Upper lobe of left lung (tissue), 6 donors: ENCODE data around the gene SMARCD2. TPM values are rescaled to one million over a fixed set of nuclear protein-coding genes. Genes with fewer than 3 reads are reported as not detected.
A peak's percentile ranks its signal among the peaks of the same experiment; 100 is the strongest.
"Not testable (repeated sequence)": the region's sequence is repeated elsewhere in the genome, so short reads cannot be mapped to it uniquely, and the experiment has no call there.

Experiments used
- ATAC-seq, 2 donors: fragments of 200-7000 bp; cut with Tn5 transposase; one replicate each; pipeline ENCODE4 v1.9.1; 2022; ENCODE audit warnings: mild to moderate bottlenecking in 2 of 2, moderate library complexity in 2 of 2; ENCODE audit not compliant: low FRiP score in 2 of 2
- DNase-seq, 2 donors: peaks; one replicate each; pipeline ENCODE4 v3.0.0-alpha.2; 2019 to 2020
- H3K27ac ChIP-seq, 4 donors: fragments of 200-600 bp; sonication (generic); one replicate each; pipeline ENCODE4 v1.5.1; 2016 to 2019
- H3K27me3 ChIP-seq, 4 donors: fragments of 200-600 bp; sonication (generic); one replicate each; pipeline ENCODE4 v1.5.1; 2017 to 2019
- H3K36me3 ChIP-seq, 4 donors: fragments of 200-600 bp; sonication (generic); one replicate each; pipeline ENCODE4 v1.5.1; 2016 to 2019
- H3K4me1 ChIP-seq, 4 donors: fragments of 200-600 bp; sonication (generic); one replicate each; pipeline ENCODE4 v1.5.1; 2018 to 2019
- H3K4me3 ChIP-seq, 4 donors: fragments of 200-600 bp; sonication (generic); one replicate each; pipeline ENCODE4 v1.5.1; 2017 to 2019; ENCODE audit warnings: mild to moderate bottlenecking in 2 of 4, moderate library complexity in 1 of 4
- H3K9me3 ChIP-seq, 4 donors: fragments of 200-600 bp; sonication (generic); one replicate each; pipeline ENCODE4 v1.5.1; 2018 to 2019
- EP300 ChIP-seq, 4 donors: sonication (generic); formaldehyde crosslinking; IDR thresholded peaks; one replicate each; pipeline ENCODE4 v1.5.1; 2017; ENCODE audit warnings: antibody characterized with exemption in 4 of 4, control low read depth in 2 of 4
- POLR2A ChIP-seq, 4 donors: fragments of 450-650 bp; IDR thresholded peaks; one replicate each; pipeline ENCODE4 v1.5.1; 2016 to 2017; ENCODE audit warnings: antibody characterized with exemption in 4 of 4, mild to moderate bottlenecking in 2 of 4
- POLR2AphosphoS5 ChIP-seq, 2 donors: sonication (generic); formaldehyde crosslinking; IDR thresholded peaks; one replicate each; pipeline ENCODE4 v1.5.1; 2017; ENCODE audit warnings: antibody characterized with exemption in 2 of 2
- WGBS, 2 donors: methylation state at CpG; one replicate each; pipeline ENCODE4 v1.1.5; 2017 to 2018; 5-methylcytosine and 5-hydroxymethylcytosine counted together
- total RNA-seq, 6 donors: library from RNA; depleted of rRNA in 4 of 6; stranded (reverse); fragments of >200 nt in 4 of 6; gene quantifications; one replicate each; pipeline versions ENCODE4 v1.1.0 to v1.2.1, GENCODE V29; 2016 to 2021
- TF ChIP-seq, protein P1 (sequence below), 6 experiments: fragments of 450-650 bp in 4 of 6; fragments of 200-600 bp in 2 of 6; sonication (generic) in 2 of 6; IDR thresholded peaks; one replicate each; pipeline ENCODE4 v1.5.1; 2016 to 2019; ENCODE audit warnings: antibody characterized with exemption in 6 of 6
- donor health status: DM: no; HTN: no; CAD: no; lungs with moderate emphysema.
- donor health status: DM: no; HTN: yes; CAD: no; lungs with severe emphysema.

SMARCD2 gene
- total RNA-seq, 6 donors from 2014 or later = 77.0 to 137 (median 95.7) TPM

DNA sequence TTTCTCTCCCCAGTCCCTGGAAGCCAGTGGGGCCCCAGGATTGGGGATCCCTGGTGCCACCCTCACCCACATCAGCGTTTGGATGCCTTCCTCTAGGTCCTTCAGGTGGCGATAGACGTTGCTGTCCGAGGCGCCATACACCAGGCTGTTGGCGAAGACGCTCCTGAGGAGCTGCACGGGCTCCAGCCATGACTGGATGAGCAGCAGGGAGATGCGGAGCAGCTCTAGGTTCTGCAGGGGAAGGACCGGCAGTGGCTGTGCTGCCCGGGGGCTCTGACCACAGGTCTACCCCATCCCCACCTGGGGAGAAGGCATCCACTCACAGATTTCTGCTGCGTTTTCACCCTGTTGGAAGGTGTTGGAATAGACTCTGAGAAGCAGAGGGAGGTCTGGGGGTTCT lies 38.2 kb upstream of the SMARCD2 start:
- no peaks in the 10 kb centered on the region for H3K27me3 ChIP-seq
- H3K4me3 ChIP-seq = no peak overlapping the region
- WGBS, 2 donors = 88 to 90% methylated on average over 4 to 12 of the region's 12 CpGs
- no peak for ATAC-seq
- no peaks in the 10 kb centered on the region for H3K9me3 ChIP-seq
- H3K4me1 ChIP-seq = no peaks in the 10 kb centered on the region
- no peaks in the 10 kb centered on the region for H3K36me3 ChIP-seq
- DNase-seq = peak in 1 of 2 donors; percentile 52
- TF ChIP-seq POLR2AphosphoS5 (IDR thresholded peaks at IDR 0.05) (no peak), POLR2A (IDR thresholded peaks at IDR 0.05) (no peak), EP300 (IDR thresholded peaks at IDR 0.05) (no peak)
- TF ChIP-seq, protein P1, sequence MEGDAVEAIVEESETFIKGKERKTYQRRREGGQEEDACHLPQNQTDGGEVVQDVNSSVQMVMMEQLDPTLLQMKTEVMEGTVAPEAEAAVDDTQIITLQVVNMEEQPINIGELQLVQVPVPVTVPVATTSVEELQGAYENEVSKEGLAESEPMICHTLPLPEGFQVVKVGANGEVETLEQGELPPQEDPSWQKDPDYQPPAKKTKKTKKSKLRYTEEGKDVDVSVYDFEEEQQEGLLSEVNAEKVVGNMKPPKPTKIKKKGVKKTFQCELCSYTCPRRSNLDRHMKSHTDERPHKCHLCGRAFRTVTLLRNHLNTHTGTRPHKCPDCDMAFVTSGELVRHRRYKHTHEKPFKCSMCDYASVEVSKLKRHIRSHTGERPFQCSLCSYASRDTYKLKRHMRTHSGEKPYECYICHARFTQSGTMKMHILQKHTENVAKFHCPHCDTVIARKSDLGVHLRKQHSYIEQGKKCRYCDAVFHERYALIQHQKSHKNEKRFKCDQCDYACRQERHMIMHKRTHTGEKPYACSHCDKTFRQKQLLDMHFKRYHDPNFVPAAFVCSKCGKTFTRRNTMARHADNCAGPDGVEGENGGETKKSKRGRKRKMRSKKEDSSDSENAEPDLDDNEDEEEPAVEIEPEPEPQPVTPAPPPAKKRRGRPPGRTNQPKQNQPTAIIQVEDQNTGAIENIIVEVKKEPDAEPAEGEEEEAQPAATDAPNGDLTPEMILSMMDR (IDR thresholded peaks at IDR 0.05) = no peak
- H3K27ac ChIP-seq = no peak overlapping the region

DNA sequence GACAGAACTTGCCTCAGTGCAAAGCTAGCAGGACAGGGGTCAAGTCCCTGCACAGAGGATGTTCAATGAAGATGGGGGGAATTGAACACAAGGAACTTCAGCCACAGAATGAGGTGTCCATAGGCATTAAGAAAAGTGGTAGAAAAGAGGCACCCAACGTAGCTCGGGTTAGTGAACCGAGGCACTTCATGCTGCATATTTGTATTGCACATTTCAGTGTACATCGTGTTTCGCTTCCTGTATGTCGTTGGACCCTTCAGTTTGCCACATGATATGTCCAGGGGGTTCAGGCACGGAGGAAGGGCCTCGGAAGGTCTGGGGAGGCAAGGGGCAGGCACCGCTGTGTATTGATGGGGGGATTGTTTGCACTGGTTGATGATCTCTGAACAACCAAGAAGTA lies 35.9 kb upstream of the SMARCD2 start:
- H3K9me3 ChIP-seq, H3K36me3 ChIP-seq, H3K4me3 ChIP-seq, H3K4me1 ChIP-seq, H3K27ac ChIP-seq, ATAC-seq, DNase-seq, H3K27me3 ChIP-seq: not testable (repeated sequence)
- 80 to 94% methylated on average over 9 of the region's 9 CpGs for WGBS, 2 donors

DNA sequence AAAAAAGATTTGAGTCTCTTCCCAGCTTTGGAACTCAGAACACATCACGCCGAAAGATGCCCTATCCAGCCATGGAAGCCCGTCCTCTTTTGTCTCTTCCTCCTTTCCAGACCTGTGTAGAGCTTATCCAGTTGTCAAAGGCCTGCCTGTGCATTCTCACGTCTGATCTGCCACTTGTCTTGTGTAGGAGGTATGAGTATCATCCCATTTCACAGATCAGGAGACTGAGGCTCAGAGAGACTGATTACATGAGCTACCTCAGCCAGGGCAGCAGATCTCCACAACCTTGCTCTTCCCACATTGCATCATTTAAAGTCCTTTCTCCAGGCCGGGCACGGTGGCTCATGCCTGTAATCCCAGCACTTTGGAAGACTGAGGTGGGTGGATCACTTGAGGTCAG lies 32.2 kb upstream of the SMARCD2 start:
- H3K27me3 ChIP-seq, H3K27ac ChIP-seq, H3K9me3 ChIP-seq, H3K4me3 ChIP-seq, ATAC-seq, H3K4me1 ChIP-seq, DNase-seq, H3K36me3 ChIP-seq: not testable (repeated sequence)
- 84% methylated on average over 6 of the region's 6 CpGs for WGBS, 2 donors

DNA sequence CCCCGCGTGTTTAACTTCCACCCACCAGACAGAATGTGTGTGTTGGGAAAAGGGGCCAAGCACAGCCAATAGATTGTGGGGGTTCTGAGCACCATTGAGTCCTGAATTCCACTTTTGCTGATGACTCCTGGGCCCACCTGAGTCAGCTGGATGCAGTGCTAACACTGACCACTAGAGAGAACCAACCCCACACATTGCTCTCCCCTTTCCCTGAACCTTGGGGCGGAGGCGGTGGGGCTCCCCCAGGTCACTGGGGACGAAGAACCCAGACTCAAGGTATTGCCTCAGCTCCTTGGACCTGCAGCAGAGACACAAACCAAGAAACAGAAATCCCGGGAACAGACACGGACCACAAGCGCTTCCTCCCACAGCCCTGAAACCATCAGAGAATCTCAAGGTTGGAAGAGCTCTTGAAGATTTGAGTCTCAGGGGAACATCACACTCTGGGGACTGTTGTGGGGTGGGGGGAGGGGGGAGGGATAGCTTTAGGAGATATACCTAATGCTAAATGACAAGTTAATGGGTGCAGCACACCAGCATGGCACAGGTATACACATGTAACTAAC lies 31.7 kb upstream of the SMARCD2 start:
- not testable (repeated sequence) for H3K27me3 ChIP-seq, DNase-seq, H3K36me3 ChIP-seq, H3K4me1 ChIP-seq, H3K9me3 ChIP-seq, ATAC-seq, H3K4me3 ChIP-seq, H3K27ac ChIP-seq
- WGBS, 2 donors = 75 to 79% methylated on average over 4 to 6 of the region's 8 CpGs

DNA sequence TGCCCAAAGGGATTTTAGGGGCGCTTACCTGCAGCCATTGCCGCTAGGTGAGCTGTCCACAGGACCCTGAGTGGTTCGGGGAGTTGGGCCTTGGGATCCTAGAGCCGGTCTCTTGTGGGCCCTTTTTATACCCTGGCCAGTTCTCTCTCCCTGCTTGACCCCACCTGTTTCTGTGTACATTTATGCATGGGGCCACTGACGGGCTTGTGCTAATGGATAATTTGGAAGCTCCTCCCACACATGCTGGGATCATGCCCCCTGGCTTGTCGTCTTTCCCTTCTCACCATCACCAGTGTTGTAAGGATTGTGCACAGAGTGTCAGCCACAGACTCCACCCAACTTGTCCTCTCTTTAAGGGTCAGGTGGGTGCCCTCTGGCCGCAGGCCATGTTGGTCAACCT lies 31.1 kb upstream of the SMARCD2 start, which contains the start of gene CSH2:
TSS of gene CSH2 (minus strand) at position 101 of the 400 bp plus-strand sequence. CDS start at position 38, 63 bp downstream.
- not testable (repeated sequence) for H3K4me3 ChIP-seq, H3K27ac ChIP-seq, H3K36me3 ChIP-seq, H3K27me3 ChIP-seq, H3K9me3 ChIP-seq, DNase-seq, H3K4me1 ChIP-seq, ATAC-seq
- WGBS, 2 donors = 72 to 80% methylated on average over 1 to 3 of the region's 7 CpGs

DNA sequence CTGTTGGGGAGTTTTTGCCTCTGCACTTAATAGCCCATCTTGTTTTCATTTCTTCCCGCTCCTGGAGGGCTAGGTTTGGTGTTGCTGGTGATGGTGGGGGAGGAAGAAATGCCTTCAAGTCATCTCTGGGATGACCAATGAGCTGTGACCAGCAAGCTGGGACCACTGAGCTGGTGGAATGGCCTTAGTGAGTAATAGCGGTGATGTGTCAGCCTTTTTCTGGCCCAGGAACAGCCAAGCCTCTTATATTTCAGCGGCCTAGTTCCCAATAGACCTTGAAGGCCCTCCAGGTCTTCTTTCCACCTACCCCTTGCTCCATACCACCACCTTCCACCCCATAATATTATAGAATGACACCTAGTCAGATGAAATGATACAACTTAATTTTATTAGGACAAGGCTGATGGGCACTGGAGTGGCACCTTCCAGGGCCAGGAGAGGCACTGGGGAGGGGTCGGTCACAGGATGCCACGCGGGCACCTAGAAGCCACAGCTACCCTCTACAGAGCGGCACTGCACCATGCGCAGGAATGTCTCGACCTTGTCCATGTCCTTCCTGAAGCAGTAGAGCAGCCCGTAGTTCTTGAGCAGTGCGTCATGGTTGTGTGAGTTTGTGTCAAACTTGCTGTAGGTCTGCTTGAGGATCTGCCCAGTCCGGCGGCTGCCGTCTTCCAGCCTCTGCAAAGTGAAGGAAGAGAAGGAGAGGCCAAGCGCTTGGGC lies 29.3 kb upstream of the SMARCD2 start:
- DNase-seq, H3K36me3 ChIP-seq, H3K27ac ChIP-seq, ATAC-seq, H3K4me1 ChIP-seq, H3K4me3 ChIP-seq, H3K27me3 ChIP-seq, H3K9me3 ChIP-seq: not testable (repeated sequence)
- 88 to 96% methylated on average over 10 to 15 of the region's 15 CpGs for WGBS, 2 donors

DNA sequence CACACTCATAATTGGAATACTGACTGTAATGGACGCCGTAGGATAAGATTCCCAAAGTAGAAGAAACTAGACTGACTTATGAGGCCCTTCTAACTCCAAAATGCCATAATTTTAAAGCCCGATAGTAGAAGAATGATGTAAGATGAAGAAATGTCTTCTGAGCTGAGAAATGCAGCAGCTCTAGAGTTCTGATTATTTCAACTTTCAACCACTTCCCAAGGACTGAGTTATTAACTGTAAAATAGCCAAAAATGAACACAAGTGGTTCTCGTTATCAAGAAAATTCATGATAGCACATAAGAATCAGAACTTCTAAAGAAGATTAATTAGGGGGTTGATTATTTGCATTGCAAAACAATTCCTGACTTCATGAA lies 27.8 kb upstream of the SMARCD2 start:
- not testable (repeated sequence) for H3K27me3 ChIP-seq

More for the DNA sequence above, 27.8 kb upstream of the SMARCD2 start:
- H3K9me3 ChIP-seq, ATAC-seq, H3K36me3 ChIP-seq, H3K4me1 ChIP-seq, H3K27ac ChIP-seq, H3K4me3 ChIP-seq, DNase-seq: not testable (repeated sequence)
- WGBS, 2 donors = 80 to 93% methylated on average over 4 of the region's 4 CpGs
